K562 (cell line): ENCODE measurements around the gene RNH1. TPM values are rescaled to one million over a fixed set of nuclear protein-coding genes. Genes with fewer than 3 reads are reported as not detected.

Experiments used
- ATAC-seq: fragments of 200-7000 bp; cut with Tn5 transposase; 3 replicates; pipeline ENCODE4 v1.9.1; 2020; ENCODE audit warnings: moderate library complexity
- BruUV-seq: library from RNA; stranded (reverse); fragments of 400-500 nt; replicated peaks from 2 replicates; lab custom pipeline; 2021; lab: Mats Ljungman, UMichigan
- CTCF ChIA-PET: fragments of 300-600 bp; formaldehyde crosslinking; extraction: SDS; loops from one replicate; lab custom pipeline; 2021; ENCODE audit warnings: low intra/inter-chr PET ratio; lab: Yijun Ruan, JAX
- POLR2A ChIA-PET: fragments of 300-600, 350-650 bp; sonication (Branson Sonifier 250); formaldehyde crosslinking; extraction: SDS; loops from one replicate; lab custom pipeline; 2021; ENCODE audit warnings: antibody characterized with exemption, inconsistent platforms; lab: Yijun Ruan, JAX
- DNase-seq, 4 experiments: peaks; one replicate each; pipeline versions ENCODE4 v3.0.0 to v3.0.0-alpha.2; 2011 to 2018; ENCODE audit warnings: low spot score in 3 of 4, mixed read lengths in 3 of 4; ENCODE audit errors: extremely low read depth in 1 of 4
- FAIRE-seq: peaks from 2 replicates; lab custom pipeline; 2011; peaks lifted over from hg19 to GRCh38; lab: Jason Lieb, UNC
- H2AFZ ChIP-seq: 2 replicates; pipeline ENCODE4 v1.6.0; 2011; ENCODE audit warnings: low read depth, low read length, control low read depth, inconsistent platforms
- H3K27ac ChIP-seq: fragments of 200-600 bp; 3 replicates; pipeline ENCODE4 v1.8.0; 2011; ENCODE audit warnings: low read depth, mild to moderate bottlenecking, control low read depth, inconsistent platforms, low read length, moderate library complexity, mixed read lengths; ENCODE audit errors: extremely low read depth
- H3K27me3 ChIP-seq, 2 experiments: fragments of 300-600 bp in 1 of 2; 2 replicates in 1 of 2; 3 replicates in 1 of 2; pipeline versions ENCODE4 v1.6.0 to v1.8.0; 2011; ENCODE audit warnings: inconsistent platforms in 2 of 2, low read length in 2 of 2, mild to moderate bottlenecking in 1 of 2, mixed read lengths in 1 of 2, moderate library complexity in 1 of 2; ENCODE audit not compliant: control insufficient read depth in 2 of 2, insufficient read depth in 2 of 2
- H3K36me3 ChIP-seq: fragments of 300-600 bp; 3 replicates; pipeline ENCODE4 v1.8.0; 2011; ENCODE audit warnings: mild to moderate bottlenecking, low read length, inconsistent platforms; ENCODE audit not compliant: control insufficient read depth, insufficient read depth
- H3K4me1 ChIP-seq, 2 experiments: fragments of 200-600 bp in 1 of 2; replicated peaks in 1 of 2; 2 replicates in 1 of 2; 3 replicates in 1 of 2; pipeline versions ENCODE4 v1.5.1 to v1.8.0; 2011; ENCODE audit warnings: inconsistent platforms in 2 of 2, low read length in 2 of 2, mild to moderate bottlenecking in 1 of 2, mixed read lengths in 1 of 2, moderate library complexity in 1 of 2; ENCODE audit not compliant: control insufficient read depth in 2 of 2, insufficient read depth in 2 of 2
- H3K4me2 ChIP-seq: 2 replicates; pipeline ENCODE4 v1.6.1; 2011; ENCODE audit warnings: low read length, control low read depth, inconsistent platforms, mixed read lengths; ENCODE audit not compliant: insufficient read depth
- H3K4me3 ChIP-seq: fragments of 200-600 bp; sonication (generic), shearing (Covaris generic); 2 replicates; pipeline ENCODE4 v1.5.1; 2016; ENCODE audit warnings: control low read depth, inconsistent platforms
- H3K79me2 ChIP-seq: fragments of 200-600 bp; 3 replicates; pipeline ENCODE4 v1.8.0; 2011; ENCODE audit warnings: low read length, inconsistent platforms; ENCODE audit not compliant: control insufficient read depth, insufficient read depth
- H3K9ac ChIP-seq, 2 experiments: 2 replicates each; pipeline versions ENCODE4 v1.6.0 to v1.6.1; 2011; ENCODE audit warnings: low read depth in 2 of 2, low read length in 2 of 2, control low read depth in 1 of 2, inconsistent platforms in 1 of 2, mild to moderate bottlenecking in 1 of 2, mixed read lengths in 1 of 2; ENCODE audit not compliant: insufficient read depth in 1 of 2
- H3K9me1 ChIP-seq: one replicate; pipeline ENCODE4 v1.6.0; 2011; ENCODE audit warnings: inconsistent platforms, mild to moderate bottlenecking, low read length, moderate library complexity; ENCODE audit not compliant: control insufficient read depth, insufficient read depth
- H3K9me3 ChIP-seq: replicated peaks from 2 replicates; pipeline ENCODE4 v1.5.1; 2011; ENCODE audit warnings: low read depth, low read length, inconsistent platforms; ENCODE audit not compliant: control insufficient read depth, insufficient read depth
- H4K20me1 ChIP-seq: replicated peaks from 2 replicates; pipeline ENCODE4 v1.6.1; 2011; ENCODE audit warnings: low read length, inconsistent platforms, mixed read lengths; ENCODE audit not compliant: control insufficient read depth, insufficient read depth
- ATF1 ChIP-seq, 2 experiments: fragments of 450-650 bp in 1 of 2; IDR thresholded peaks; 2 replicates each; pipeline ENCODE4 v1.6.1; 2016; ENCODE audit warnings: missing compliant biosample characterization in 1 of 2, missing genetic modification characterization in 1 of 2
- ATF3 ChIP-seq, 2 experiments: fragments of 450-650 bp in 1 of 2; sonication (generic) in 1 of 2; formaldehyde crosslinking in 1 of 2; IDR thresholded peaks in 1 of 2; conservative IDR thresholded peaks in 1 of 2; 2 replicates each; pipeline versions ENCODE4 v1.6.1 to v1.8.1; 2016 to 2023; ENCODE audit warnings: mild to moderate bottlenecking in 2 of 2, moderate library complexity in 2 of 2, inconsistent platforms in 1 of 2, missing genetic modification reagents in 1 of 2
- BRD9 ChIP-seq: fragments of 450-650 bp; IDR thresholded peaks from 2 replicates; pipeline ENCODE4 v1.6.1; 2018; ENCODE audit warnings: low read depth; ENCODE audit not compliant: partially characterized antibody
- CXXC5 ChIP-seq: fragments of 250-450 bp; sonication (Bioruptor Pico); IDR thresholded peaks from 2 replicates; pipeline ENCODE4 v1.8.0; 2022; ENCODE audit warnings: inconsistent platforms, mild to moderate bottlenecking, moderate library complexity
- FOXA1 ChIP-seq: fragments of 450-650 bp; IDR thresholded peaks from 2 replicates; pipeline ENCODE4 v1.6.1; 2016; ENCODE audit warnings: mild to moderate bottlenecking, borderline replicate concordance
- GABPB1 ChIP-seq: sonication (generic); formaldehyde crosslinking; IDR thresholded peaks from 2 replicates; pipeline ENCODE4 v1.8.0; 2022; ENCODE audit warnings: mild to moderate bottlenecking, missing genetic modification reagents
- HLTF ChIP-seq: fragments of 450-650 bp; IDR thresholded peaks from 2 replicates; pipeline ENCODE4 v1.6.1; 2016
- HMG20A ChIP-seq: fragments of 450-650 bp; formaldehyde crosslinking; conservative IDR thresholded peaks from 2 replicates; pipeline ENCODE4 v1.4.0; 2020; ENCODE audit warnings: mild to moderate bottlenecking, mixed read lengths
- KHSRP ChIP-seq: fragments of 450-650 bp; IDR thresholded peaks from 2 replicates; pipeline ENCODE4 v1.6.1; 2017
- SRF ChIP-seq, 2 experiments: fragments of 250-450, 450-650 bp in 1 of 2; sonication (Bioruptor Pico) in 1 of 2; sonication (generic) in 1 of 2; formaldehyde crosslinking; IDR thresholded peaks; 2 replicates each; pipeline versions ENCODE4 v1.5.0 to v1.5.1; 2020 to 2022; ENCODE audit warnings: mild to moderate bottlenecking in 1 of 2, missing genetic modification reagents in 1 of 2
- SRSF9 ChIP-seq: fragments of 200-400 bp; formaldehyde crosslinking; IDR thresholded peaks from 2 replicates; pipeline ENCODE4 v1.6.1; 2017; ENCODE audit warnings: low read depth, low read length, borderline replicate concordance
- TGIF2 ChIP-seq: sonication (generic); formaldehyde crosslinking; IDR thresholded peaks from 2 replicates; pipeline ENCODE4 v1.8.1; 2022; ENCODE audit warnings: mild to moderate bottlenecking, missing genetic modification reagents, moderate library complexity
- THAP7 ChIP-seq: fragments of 250-450 bp; sonication (Bioruptor Pico); IDR thresholded peaks from 2 replicates; pipeline ENCODE4 v1.5.0; 2021
- TOE1 ChIP-seq, 2 experiments: fragments of 450-650 bp in 1 of 2; sonication (generic) in 1 of 2; formaldehyde crosslinking in 1 of 2; IDR thresholded peaks; 2 replicates each; pipeline versions ENCODE4 v1.7.1 to v1.8.0; 2016 to 2022; ENCODE audit warnings: borderline replicate concordance in 2 of 2, mild to moderate bottlenecking in 2 of 2, antibody characterized with exemption in 1 of 2, inconsistent platforms in 1 of 2, low read depth in 1 of 2, missing genetic modification reagents in 1 of 2, moderate library complexity in 1 of 2
- ZNF121 ChIP-seq: sonication (generic); formaldehyde crosslinking; conservative IDR thresholded peaks from 2 replicates; pipeline ENCODE4 v1.8.0; 2022; ENCODE audit warnings: missing genetic modification reagents
- ZNF232 ChIP-seq: sonication (generic); formaldehyde crosslinking; IDR thresholded peaks from 2 replicates; pipeline ENCODE4 v1.8.0; 2022; ENCODE audit warnings: mild to moderate bottlenecking, missing genetic modification reagents
- ZNF740 ChIP-seq, 3 experiments: fragments of 200-800 bp in 1 of 3; sonication (Bioruptor generic) in 1 of 3; sonication (generic) in 1 of 3; formaldehyde crosslinking in 1 of 3; IDR thresholded peaks; 2 replicates each; pipeline versions ENCODE4 v1.6.1 to v1.8.0; 2016 to 2022; ENCODE audit warnings: mild to moderate bottlenecking in 2 of 3, missing compliant biosample characterization in 2 of 3, missing genetic modification characterization in 2 of 3, missing genetic modification reagents in 1 of 3
- WGBS: fragments of 100-300 bp; shearing (Covaris generic); methylation state at CpG from one replicate; pipeline ENCODE4 v1.1.6; 2016; ENCODE audit warnings: low coverage, mixed read lengths; ENCODE audit not compliant: insufficient coverage; ENCODE audit errors: missing lambda C conversion rate; 5-methylcytosine and 5-hydroxymethylcytosine counted together
- in situ Hi-C: fragments of 300-500 bp; cut with MboI; formaldehyde crosslinking; loops from 4 replicates; pipeline ENCODE4 v1.15.0; 2018; ENCODE audit warnings: inconsistent platforms, mixed read lengths
- intact Hi-C: fragments of 100-400 bp; cut with micrococcal nuclease; formaldehyde crosslinking; loops from 2 replicates; pipeline ENCODE4 v1.14.2; 2022
- polyA plus RNA-seq, 8 experiments: library from polyadenylated mRNA; depleted of rRNA in 4 of 8; stranded (reverse) in 5 of 8; unstranded in 3 of 8; fragments of >200 nt; fragmentation: Nextera tagmentation in 2 of 8; fragmentation: Illumina TruSeq in 1 of 8; extraction: Ambion mirVana in 2 of 8; extraction: Trizol in 1 of 8; gene quantifications; 2 replicates each; pipeline versions ENCODE4 v1.2.1 to v1.2.3, GENCODE V29; 2011 to 2014; ENCODE audit warnings: inconsistent platforms in 1 of 8, missing spikeins in 1 of 8
- total RNA-seq, 7 experiments: library from RNA; depleted of rRNA in 6 of 7; stranded (reverse); fragments of >200 nt in 6 of 7; fragmentation: Illumina TruSeq in 2 of 7; extraction: Trizol in 2 of 7; gene quantifications; 2 replicates each; pipeline versions ENCODE4 v1.2.1 to v1.2.3, GENCODE V29; 2011 to 2021; ENCODE audit warnings: low replicate concordance in 1 of 7

RNH1 gene
- total and polyA plus RNA-seq, 9 of the 15 experiments (the other 6 are each of a cell fraction or from before 2014, with no cell fraction given) = 2.5 to 160 (median 44.3) TPM

- Histone ChIP-seq H3K27me3 (no peaks in the 10 kb centered on the region), H2AFZ (no peak overlapping the region), H3K9me3 (no peaks in the 10 kb centered on the region), H3K79me2 (peaks cover 55% of the 10 kb centered on the region), H3K4me2 (no peak overlapping the region), H3K9me1 (no peaks in the 10 kb centered on the region), H3K4me1 (peaks cover 0 to 52% of the 10 kb centered on the region in 2 experiments; a peak in 3 of 5 replicates), H3K36me3 (peaks cover 29% of the 10 kb centered on the region), H3K4me3 (no peak overlapping the region), H4K20me1 (no peaks in the 10 kb centered on the region), H3K9ac (no peak overlapping the region), H3K27ac (no peak overlapping the region)
- 95% methylated on average over 17 of the region's 22 CpGs for WGBS
- ATAC-seq (no peak), FAIRE-seq (no peak), DNase-seq (no peak)
- in situ Hi-C loops = no loop called here
- BruUV-seq = no TSS peak
- ChIA-PET CTCF (no interaction called here), POLR2A (interaction anchor here (1.4 kb wide), 1 partner anchor 9 kb away, joined by 4 read pairs; no protein-coding TSS in a partner anchor)
- intact Hi-C loops = no loop called here
- no peak for TF ChIP-seq CXXC5 (CRISPR knock-in tag)
- TF ChIP-seq FOXA1 = no peak
- TF ChIP-seq BRD9 = no peak
- TF ChIP-seq ATF3 (IDR thresholded peaks at IDR 0.05) = no peak
- no peak for TF ChIP-seq ATF3 (CRISPR knock-in tag; conservative IDR thresholded peaks at IDR 0.05)
- no peak for TF ChIP-seq SRSF9
- no peak for TF ChIP-seq SRF (CRISPR knock-in tag; IDR thresholded peaks at IDR 0.05)
- no peak for TF ChIP-seq ZNF740 (CRISPR knock-in tag; IDR thresholded peaks at IDR 0.05)
- no peak for TF ChIP-seq ZNF740 (tag; IDR thresholded peaks at IDR 0.05)
- no peak for TF ChIP-seq ZNF232 (CRISPR knock-in tag)
- TF ChIP-seq TGIF2 (CRISPR knock-in tag) = no peak
- no peak for TF ChIP-seq KHSRP
- no peak for TF ChIP-seq TOE1 (IDR thresholded peaks at IDR 0.05; ENCODE audit: borderline replicate concordance)
- no peak for TF ChIP-seq TOE1 (CRISPR knock-in tag; IDR thresholded peaks at IDR 0.05; ENCODE audit: borderline replicate concordance, low read depth)
- TF ChIP-seq ZNF121 (CRISPR knock-in tag) = no peak
- TF ChIP-seq HMG20A (CRISPR knock-in tag) = no peak
- no peak for TF ChIP-seq HLTF
- no peak for TF ChIP-seq ATF1 (CRISPR knock-in tag; IDR thresholded peaks at IDR 0.05)
- TF ChIP-seq ATF1 (tag; IDR thresholded peaks at IDR 0.05) = no peak
- no peak for TF ChIP-seq GABPB1 (CRISPR knock-in tag)
- no peak for TF ChIP-seq THAP7
Observed at GRCh38 chr11:473962-474785, 32.9 kb downstream of the RNH1 start.
